HG02852 (cell line): ENCODE measurements around the gene DISP2.

Experiments
- ATAC-seq: cut with Tn5 transposase; IDR thresholded peaks from one replicate; pipeline ENCODE4 v1.9.1; 2021; ENCODE audit warnings: mild to moderate bottlenecking, moderate library complexity; ENCODE audit not compliant: unreplicated experiment

Gene DISP2

GRCh38 chr15:40357723-40358470, at the start of gene DISP2:
DISP2 (plus strand) TSS chr15:40358219; CDS start chr15:40358322, 103 bp downstream.
- ATAC-seq: peak; percentile 81

DNA sequence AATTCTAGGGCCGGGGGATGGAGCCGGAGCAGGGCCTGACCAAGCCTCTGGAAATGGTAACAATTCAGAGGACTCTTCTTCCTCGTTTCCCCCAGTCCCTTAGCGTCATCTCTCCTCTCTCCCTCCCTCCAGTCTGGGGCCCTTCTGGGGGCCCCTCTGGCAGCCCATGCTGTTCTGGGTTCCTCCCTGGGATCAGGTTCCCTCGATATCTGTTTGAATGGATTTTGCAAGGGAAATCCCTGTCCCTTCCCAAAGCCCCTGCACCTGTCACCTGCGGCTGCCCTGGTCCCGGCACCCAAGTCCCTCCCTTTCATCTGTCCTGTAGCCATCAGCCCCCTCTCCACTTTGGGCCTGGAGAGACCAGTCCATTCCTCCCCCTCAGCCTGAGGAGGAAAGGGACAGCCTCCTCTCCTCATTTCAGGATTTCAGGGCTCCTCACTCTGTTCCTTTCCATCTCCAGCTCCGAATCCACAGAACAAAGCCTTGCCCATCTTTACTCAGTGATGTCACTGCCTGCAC, 48.6 kb upstream of the DISP2 start:
- no peak for ATAC-seq

- no peak for ATAC-seq
Measured at GRCh38 chr15:40310001-40310959, 47.7 kb upstream of the DISP2 start.

- ATAC-seq: no peak
Measured at GRCh38 chr15:40310993-40311392, 47.0 kb upstream of the DISP2 start.

GRCh38 chr15:40312370-40313158, 45.5 kb upstream of the DISP2 start:
- ATAC-seq: no peak

DNA sequence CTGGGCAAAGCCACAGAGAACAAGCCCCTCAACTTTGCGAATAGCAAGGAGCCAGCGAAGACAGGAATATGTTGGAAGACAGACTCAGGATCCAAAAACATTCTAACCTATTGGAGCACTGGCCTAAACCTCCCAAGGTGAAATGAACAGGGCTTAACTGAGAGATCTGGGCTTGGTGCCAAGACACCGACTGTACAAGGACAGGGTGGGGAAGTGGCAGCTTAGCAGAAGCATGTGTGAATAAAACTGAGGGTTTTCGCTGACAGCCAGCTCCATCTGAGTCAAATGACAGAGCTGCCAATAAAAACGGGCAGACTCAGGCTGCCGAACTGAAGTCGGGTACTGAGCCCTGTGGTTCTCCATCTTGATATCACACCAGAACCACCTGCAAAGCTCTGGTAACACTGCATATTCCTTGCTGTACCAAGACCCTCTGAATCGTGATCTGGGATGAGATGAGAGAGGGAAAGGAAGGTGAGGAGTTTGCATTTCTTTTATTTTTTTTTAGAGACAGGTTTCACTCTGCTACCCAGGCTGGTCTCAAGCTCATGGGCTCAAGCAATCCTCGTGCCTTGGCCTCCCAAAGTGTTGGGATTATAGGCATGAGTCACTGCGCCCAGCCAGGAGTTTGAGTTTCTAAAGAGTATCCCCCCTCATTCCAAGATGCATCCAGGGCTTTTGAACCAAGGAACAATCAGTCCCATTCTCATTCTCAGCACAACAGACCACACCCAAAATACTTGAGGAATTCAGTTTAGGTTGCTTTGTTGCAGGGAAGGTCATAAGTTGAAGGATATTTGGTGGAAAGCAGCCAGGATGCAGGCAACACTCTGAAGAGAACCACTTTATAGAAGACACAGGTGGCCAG, 44.3 kb upstream of the DISP2 start:
- ATAC-seq: no peak

- ATAC-seq: no peak
Measured at GRCh38 chr15:40314723-40315276, 43.2 kb upstream of the DISP2 start.

- ATAC-seq: no peak
Measured at GRCh38 chr15:40316931-40317330, 41.1 kb upstream of the DISP2 start.

DNA sequence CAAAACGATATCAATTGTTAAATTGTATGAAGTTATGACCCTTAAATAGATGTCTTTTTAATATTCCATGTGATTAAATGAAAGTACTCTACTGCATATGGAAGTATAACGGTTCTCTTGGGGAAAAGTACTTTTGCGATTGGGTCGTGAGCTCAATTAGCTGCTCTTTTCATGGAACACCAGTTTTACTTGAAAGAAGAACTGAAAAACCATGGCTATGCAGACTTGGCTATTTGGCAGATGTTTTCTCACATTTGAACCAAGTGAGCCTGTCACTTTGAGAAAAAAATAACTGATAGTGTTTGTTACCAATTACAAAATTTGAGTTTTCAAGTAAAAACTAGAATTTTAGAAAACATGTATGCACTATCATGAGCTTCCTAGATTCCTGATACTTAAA, 40.4 kb upstream of the DISP2 start:
- ATAC-seq: no peak

- ATAC-seq: no peak
Measured at GRCh38 chr15:40320409-40320808, 37.6 kb upstream of the DISP2 start.

GRCh38 chr15:40320931-40321371, 37.1 kb upstream of the DISP2 start:
- no peak for ATAC-seq

- ATAC-seq: no peak
Measured at GRCh38 chr15:40322531-40323238, 35.3 kb upstream of the DISP2 start.

- peak; percentile 87 for ATAC-seq
Measured at GRCh38 chr15:40323239-40323952, 34.6 kb upstream of the DISP2 start, which contains the start of gene INAFM2. INAFM2 (plus strand) TSS chr15:40323692; CDS start chr15:40324056, 364 bp downstream.

DNA sequence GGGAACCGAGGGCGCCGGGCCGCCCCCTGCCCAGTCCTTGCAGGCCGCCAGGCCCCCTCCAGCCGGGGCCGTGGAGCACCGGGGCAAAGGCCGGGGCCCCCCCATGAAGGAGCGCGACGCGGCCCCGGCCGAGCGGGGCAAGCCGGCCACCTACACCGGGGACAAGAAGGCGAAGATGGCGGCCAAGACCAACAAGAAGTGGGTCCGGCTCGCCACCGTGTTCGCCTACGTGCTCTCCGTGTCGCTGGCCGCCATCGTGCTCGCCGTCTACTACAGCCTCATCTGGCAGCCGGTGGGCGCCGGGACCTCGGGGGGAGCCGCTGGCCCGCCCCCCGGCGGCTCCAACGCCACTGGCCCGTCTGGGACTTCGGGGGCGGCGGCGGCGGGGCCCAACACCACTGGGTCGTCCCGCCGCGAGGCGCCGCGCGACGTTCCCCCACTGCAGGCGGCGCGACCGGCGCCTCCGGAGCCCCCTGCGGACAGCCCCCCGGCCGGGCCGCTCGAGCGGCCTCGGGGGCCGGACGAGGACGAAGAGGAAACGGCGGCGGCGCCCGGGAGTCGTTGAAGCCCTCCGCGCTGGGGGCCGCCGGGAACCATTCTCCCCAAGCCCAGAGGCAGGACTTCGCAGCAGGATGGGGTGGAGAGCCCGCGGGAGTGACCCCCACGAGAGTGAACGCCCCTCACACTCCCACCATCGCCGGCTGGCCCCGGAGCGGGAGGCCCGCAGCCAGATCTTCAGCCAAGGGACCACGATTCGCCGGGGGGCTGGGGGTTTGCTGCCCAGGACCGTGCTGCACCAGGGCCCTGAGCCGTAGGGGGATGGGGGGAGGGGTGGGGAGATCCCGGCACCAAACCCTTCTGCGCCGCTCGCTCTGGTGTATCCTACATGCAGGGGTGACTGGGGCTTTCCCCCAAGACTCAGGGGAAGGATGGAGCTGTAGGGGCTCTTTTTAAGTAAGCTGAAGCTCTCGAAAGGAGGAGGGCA, 33.8 kb upstream of the DISP2 start:
- ATAC-seq: peak; percentile 17

DNA sequence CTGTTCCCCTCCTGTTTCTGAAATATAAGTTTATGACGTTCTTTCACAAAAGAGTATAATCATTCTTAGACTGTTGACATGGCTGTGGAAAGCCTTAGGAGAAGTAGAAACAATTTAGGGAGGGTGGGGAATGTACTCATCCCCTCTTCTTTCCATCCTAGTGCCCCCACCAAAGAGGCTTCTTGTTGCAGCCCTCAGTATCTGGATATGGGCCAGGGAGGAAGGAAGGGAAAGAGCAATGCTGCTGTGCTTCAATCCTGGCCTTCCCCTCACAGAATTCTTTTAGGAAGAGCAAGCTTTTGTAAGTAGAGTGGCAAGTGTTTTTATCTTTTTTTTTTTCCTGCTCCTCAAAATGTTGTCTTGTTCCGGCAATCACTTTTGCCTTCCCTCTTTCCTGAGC, 32.8 kb upstream of the DISP2 start:
- ATAC-seq: no peak

GRCh38 chr15:40325700-40326099, 32.3 kb upstream of the DISP2 start:
- ATAC-seq: no peak

DNA sequence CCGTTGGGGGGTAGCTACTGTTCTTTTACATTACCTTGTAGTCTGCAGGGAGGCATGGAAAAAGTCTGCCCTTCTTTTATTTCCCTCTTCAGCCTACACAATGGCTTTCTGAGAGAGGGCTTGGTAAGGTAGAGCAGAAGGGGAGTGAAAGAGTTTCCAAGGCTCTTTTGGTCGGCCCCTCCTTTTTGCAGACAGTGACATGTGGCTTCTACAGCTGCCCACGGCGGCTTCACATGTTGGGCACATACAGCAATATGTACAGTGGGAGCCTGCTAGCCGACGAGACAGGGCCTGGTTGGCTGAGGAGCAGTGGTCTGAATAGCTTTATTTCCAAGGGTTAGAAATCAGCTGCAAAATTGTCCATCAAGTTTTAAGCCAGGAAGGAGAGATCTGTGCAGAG, 30.6 kb upstream of the DISP2 start:
- ATAC-seq: no peak
